Gastroesophageal sphincter (tissue), 2 donors: ENCODE data around the gene RAB7A.

Source experiments
- POLR2A ChIP-seq, 2 donors: fragments of 450-650 bp; IDR thresholded peaks; one replicate each; pipeline ENCODE4 v1.6.1; 2017; ENCODE audit warnings: antibody characterized with exemption in 2 of 2, mild to moderate bottlenecking in 2 of 2, moderate library complexity in 1 of 2
- POLR2AphosphoS5 ChIP-seq: sonication (generic); formaldehyde crosslinking; IDR thresholded peaks from one replicate; pipeline ENCODE4 v1.6.1; 2017; ENCODE audit warnings: antibody characterized with exemption

GRCh38 chr3:128805772-128806171 lies 79.8 kb downstream of the RAB7A start:
- TF ChIP-seq POLR2A (IDR thresholded peaks at IDR 0.05) (no peak), POLR2AphosphoS5 (no peak)
